K562 (cell line): ENCODE data around the gene MAP3K2. TPM values are rescaled to one million over a fixed set of nuclear protein-coding genes. Genes with fewer than 3 reads are reported as not detected.

Experiments used
- ATAC-seq: fragments of 200-7000 bp; cut with Tn5 transposase; 3 replicates; pipeline ENCODE4 v1.9.1; 2020; ENCODE audit warnings: moderate library complexity
- BruUV-seq: library from RNA; stranded (reverse); fragments of 400-500 nt; replicated peaks from 2 replicates; lab custom pipeline; 2021; lab: Mats Ljungman, UMichigan
- CTCF ChIA-PET: fragments of 300-600 bp; formaldehyde crosslinking; extraction: SDS; loops from one replicate; lab custom pipeline; 2021; ENCODE audit warnings: low intra/inter-chr PET ratio; lab: Yijun Ruan, JAX
- POLR2A ChIA-PET: fragments of 300-600, 350-650 bp; sonication (Branson Sonifier 250); formaldehyde crosslinking; extraction: SDS; loops from one replicate; lab custom pipeline; 2021; ENCODE audit warnings: antibody characterized with exemption, inconsistent platforms; lab: Yijun Ruan, JAX
- DNase-seq, 4 experiments: peaks; one replicate each; pipeline versions ENCODE4 v3.0.0 to v3.0.0-alpha.2; 2011 to 2018; ENCODE audit warnings: low spot score in 3 of 4, mixed read lengths in 3 of 4; ENCODE audit errors: extremely low read depth in 1 of 4
- FAIRE-seq: peaks from 2 replicates; lab custom pipeline; 2011; peaks lifted over from hg19 to GRCh38; lab: Jason Lieb, UNC
- H2AFZ ChIP-seq: 2 replicates; pipeline ENCODE4 v1.6.0; 2011; ENCODE audit warnings: low read depth, low read length, control low read depth, inconsistent platforms
- H3K27ac ChIP-seq: fragments of 200-600 bp; 3 replicates; pipeline ENCODE4 v1.8.0; 2011; ENCODE audit warnings: low read depth, mild to moderate bottlenecking, control low read depth, inconsistent platforms, low read length, moderate library complexity, mixed read lengths; ENCODE audit errors: extremely low read depth
- H3K27me3 ChIP-seq, 2 experiments: fragments of 300-600 bp in 1 of 2; 2 replicates in 1 of 2; 3 replicates in 1 of 2; pipeline versions ENCODE4 v1.6.0 to v1.8.0; 2011; ENCODE audit warnings: inconsistent platforms in 2 of 2, low read length in 2 of 2, mild to moderate bottlenecking in 1 of 2, mixed read lengths in 1 of 2, moderate library complexity in 1 of 2; ENCODE audit not compliant: control insufficient read depth in 2 of 2, insufficient read depth in 2 of 2
- H3K36me3 ChIP-seq: fragments of 300-600 bp; 3 replicates; pipeline ENCODE4 v1.8.0; 2011; ENCODE audit warnings: mild to moderate bottlenecking, low read length, inconsistent platforms; ENCODE audit not compliant: control insufficient read depth, insufficient read depth
- H3K4me1 ChIP-seq, 2 experiments: fragments of 200-600 bp in 1 of 2; replicated peaks in 1 of 2; 2 replicates in 1 of 2; 3 replicates in 1 of 2; pipeline versions ENCODE4 v1.5.1 to v1.8.0; 2011; ENCODE audit warnings: inconsistent platforms in 2 of 2, low read length in 2 of 2, mild to moderate bottlenecking in 1 of 2, mixed read lengths in 1 of 2, moderate library complexity in 1 of 2; ENCODE audit not compliant: control insufficient read depth in 2 of 2, insufficient read depth in 2 of 2
- H3K4me2 ChIP-seq: 2 replicates; pipeline ENCODE4 v1.6.1; 2011; ENCODE audit warnings: low read length, control low read depth, inconsistent platforms, mixed read lengths; ENCODE audit not compliant: insufficient read depth
- H3K4me3 ChIP-seq: fragments of 200-600 bp; sonication (generic), shearing (Covaris generic); 2 replicates; pipeline ENCODE4 v1.5.1; 2016; ENCODE audit warnings: control low read depth, inconsistent platforms
- H3K79me2 ChIP-seq: fragments of 200-600 bp; 3 replicates; pipeline ENCODE4 v1.8.0; 2011; ENCODE audit warnings: low read length, inconsistent platforms; ENCODE audit not compliant: control insufficient read depth, insufficient read depth
- H3K9ac ChIP-seq, 2 experiments: 2 replicates each; pipeline versions ENCODE4 v1.6.0 to v1.6.1; 2011; ENCODE audit warnings: low read depth in 2 of 2, low read length in 2 of 2, control low read depth in 1 of 2, inconsistent platforms in 1 of 2, mild to moderate bottlenecking in 1 of 2, mixed read lengths in 1 of 2; ENCODE audit not compliant: insufficient read depth in 1 of 2
- H3K9me1 ChIP-seq: one replicate; pipeline ENCODE4 v1.6.0; 2011; ENCODE audit warnings: inconsistent platforms, mild to moderate bottlenecking, low read length, moderate library complexity; ENCODE audit not compliant: control insufficient read depth, insufficient read depth
- H3K9me3 ChIP-seq: replicated peaks from 2 replicates; pipeline ENCODE4 v1.5.1; 2011; ENCODE audit warnings: low read depth, low read length, inconsistent platforms; ENCODE audit not compliant: control insufficient read depth, insufficient read depth
- H4K20me1 ChIP-seq: replicated peaks from 2 replicates; pipeline ENCODE4 v1.6.1; 2011; ENCODE audit warnings: low read length, inconsistent platforms, mixed read lengths; ENCODE audit not compliant: control insufficient read depth, insufficient read depth
- HINFP ChIP-seq: fragments of 450-650 bp; conservative IDR thresholded peaks from 2 replicates; pipeline ENCODE4 v1.6.1; 2016; ENCODE audit warnings: missing genetic modification characterization, low read depth, mild to moderate bottlenecking, control low read depth, missing compliant biosample characterization
- RAD21 ChIP-seq, 2 experiments: fragments of 250-450 bp in 1 of 2; fragments of 450-650 bp in 1 of 2; sonication (Bioruptor Pico) in 1 of 2; formaldehyde crosslinking in 1 of 2; IDR thresholded peaks in 1 of 2; conservative IDR thresholded peaks in 1 of 2; 2 replicates each; pipeline versions ENCODE4 v1.4.0 to v1.8.0; 2020 to 2022; ENCODE audit warnings: mild to moderate bottlenecking in 2 of 2, moderate library complexity in 1 of 2
- RBFOX2 ChIP-seq: fragments of 200-400 bp; formaldehyde crosslinking; IDR thresholded peaks from 2 replicates; pipeline ENCODE4 v1.6.1; 2017; ENCODE audit warnings: low read depth, mild to moderate bottlenecking, low read length, moderate library complexity
- RBM17 ChIP-seq: fragments of 200-400 bp; formaldehyde crosslinking; IDR thresholded peaks from 2 replicates; pipeline ENCODE4 v1.6.1; 2017; ENCODE audit warnings: low read depth, mild to moderate bottlenecking, low read length, borderline replicate concordance
- RFX1 ChIP-seq: fragments of 450-650 bp; IDR thresholded peaks from 2 replicates; pipeline ENCODE4 v1.6.1; 2016; ENCODE audit warnings: mild to moderate bottlenecking, moderate library complexity
- TEAD4 ChIP-seq, 2 experiments: sonication (generic) in 1 of 2; formaldehyde crosslinking in 1 of 2; IDR thresholded peaks; 2 replicates each; pipeline versions ENCODE4 v1.6.1 to v1.8.0; 2012 to 2022; ENCODE audit warnings: borderline replicate concordance in 1 of 2, inconsistent platforms in 1 of 2, low read length in 1 of 2, mild to moderate bottlenecking in 1 of 2, missing genetic modification reagents in 1 of 2
- ZFPM2 ChIP-seq: fragments of 250-450 bp; sonication (Bioruptor Pico); IDR thresholded peaks from 2 replicates; pipeline ENCODE4 v1.5.1; 2022; ENCODE audit warnings: mild to moderate bottlenecking
- WGBS: fragments of 100-300 bp; shearing (Covaris generic); methylation state at CpG from one replicate; pipeline ENCODE4 v1.1.6; 2016; ENCODE audit warnings: low coverage, mixed read lengths; ENCODE audit not compliant: insufficient coverage; ENCODE audit errors: missing lambda C conversion rate; 5-methylcytosine and 5-hydroxymethylcytosine counted together
- in situ Hi-C: fragments of 300-500 bp; cut with MboI; formaldehyde crosslinking; loops from 4 replicates; pipeline ENCODE4 v1.15.0; 2018; ENCODE audit warnings: inconsistent platforms, mixed read lengths
- intact Hi-C: fragments of 100-400 bp; cut with micrococcal nuclease; formaldehyde crosslinking; loops from 2 replicates; pipeline ENCODE4 v1.14.2; 2022
- polyA plus RNA-seq, 8 experiments: library from polyadenylated mRNA; depleted of rRNA in 4 of 8; stranded (reverse) in 5 of 8; unstranded in 3 of 8; fragments of >200 nt; fragmentation: Nextera tagmentation in 2 of 8; fragmentation: Illumina TruSeq in 1 of 8; extraction: Ambion mirVana in 2 of 8; extraction: Trizol in 1 of 8; gene quantifications; 2 replicates each; pipeline versions ENCODE4 v1.2.1 to v1.2.3, GENCODE V29; 2011 to 2014; ENCODE audit warnings: inconsistent platforms in 1 of 8, missing spikeins in 1 of 8
- total RNA-seq, 7 experiments: library from RNA; depleted of rRNA in 6 of 7; stranded (reverse); fragments of >200 nt in 6 of 7; fragmentation: Illumina TruSeq in 2 of 7; extraction: Trizol in 2 of 7; gene quantifications; 2 replicates each; pipeline versions ENCODE4 v1.2.1 to v1.2.3, GENCODE V29; 2011 to 2021; ENCODE audit warnings: low replicate concordance in 1 of 7
- TF ChIP-seq, protein P1 (sequence below): fragments of 450-650 bp; IDR thresholded peaks from one replicate; pipeline ENCODE4 v1.6.1; 2018; ENCODE audit warnings: mild to moderate bottlenecking, moderate library complexity; ENCODE audit not compliant: partially characterized antibody
- TF ChIP-seq, protein P2 (sequence below): fragments of 200-400 bp; formaldehyde crosslinking; IDR thresholded peaks from 2 replicates; pipeline ENCODE4 v1.6.1; 2017; ENCODE audit warnings: mild to moderate bottlenecking, low read depth, low read length, moderate library complexity

The MAP3K2 gene
- total and polyA plus RNA-seq, 9 of the 15 experiments (the other 6 are each of a cell fraction or from before 2014, with no cell fraction given): 1.2 to 14.2 (median 5.7) TPM

DNA sequence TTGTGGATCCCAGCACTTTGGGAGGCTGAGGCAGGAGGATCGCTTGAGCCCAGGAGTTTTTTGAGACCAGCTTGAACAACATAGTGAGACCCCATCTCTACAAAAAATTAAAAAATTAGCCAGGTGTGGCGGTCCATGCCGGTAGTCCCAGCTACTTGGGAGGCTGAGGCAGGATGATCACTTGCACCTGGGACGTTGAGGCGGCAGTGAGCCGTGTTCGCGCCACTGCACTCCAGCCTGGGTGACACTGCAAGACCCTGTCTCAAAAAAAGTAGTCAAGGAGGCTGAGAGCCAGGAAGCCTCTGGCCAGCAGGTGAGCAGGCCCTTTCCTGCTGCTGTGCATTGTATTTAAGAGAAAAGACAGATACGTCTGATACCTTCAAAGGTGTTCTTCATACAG lies 19.3 kb upstream of the MAP3K2 start:
- ChIA-PET POLR2A (no interaction called here), CTCF (no interaction called here)
- no peaks in the 10 kb centered on the region for H3K27me3 ChIP-seq
- H3K4me1 ChIP-seq: peaks cover 17 to 18% of the 10 kb centered on the region in 2 experiments
- DNase-seq (no peak), ATAC-seq (no peak), FAIRE-seq (no peak)
- H2AFZ ChIP-seq: peak overlapping the region; percentile 64; the same call in 1 of the 2 replicates
- H3K27ac ChIP-seq: no peak overlapping the region
- intact Hi-C loops: no loop called here
- H3K79me2 ChIP-seq: no peaks in the 10 kb centered on the region
- TF ChIP-seq RBFOX2 (no peak), RBM17 (no peak), ZFPM2 (CRISPR knock-in tag) (no peak), RAD21 (CRISPR knock-in tag; conservative IDR thresholded peaks at IDR 0.05 in 1 of 2, IDR thresholded peaks at IDR 0.05 in 1 of 2) (no peak), RFX1 (no peak), HINFP (tag) (no peak), TEAD4 (IDR thresholded peaks at IDR 0.05; ENCODE audit: low read length) (no peak), TEAD4 (CRISPR knock-in tag; IDR thresholded peaks at IDR 0.05; ENCODE audit: borderline replicate concordance) (no peak)
- TF ChIP-seq, protein P1, sequence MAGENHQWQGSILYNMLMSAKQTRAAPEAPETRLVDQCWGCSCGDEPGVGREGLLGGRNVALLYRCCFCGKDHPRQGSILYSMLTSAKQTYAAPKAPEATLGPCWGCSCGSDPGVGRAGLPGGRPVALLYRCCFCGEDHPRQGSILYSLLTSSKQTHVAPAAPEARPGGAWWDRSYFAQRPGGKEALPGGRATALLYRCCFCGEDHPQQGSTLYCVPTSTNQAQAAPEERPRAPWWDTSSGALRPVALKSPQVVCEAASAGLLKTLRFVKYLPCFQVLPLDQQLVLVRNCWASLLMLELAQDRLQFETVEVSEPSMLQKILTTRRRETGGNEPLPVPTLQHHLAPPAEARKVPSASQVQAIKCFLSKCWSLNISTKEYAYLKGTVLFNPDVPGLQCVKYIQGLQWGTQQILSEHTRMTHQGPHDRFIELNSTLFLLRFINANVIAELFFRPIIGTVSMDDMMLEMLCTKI: no peak
- TF ChIP-seq, protein P2, sequence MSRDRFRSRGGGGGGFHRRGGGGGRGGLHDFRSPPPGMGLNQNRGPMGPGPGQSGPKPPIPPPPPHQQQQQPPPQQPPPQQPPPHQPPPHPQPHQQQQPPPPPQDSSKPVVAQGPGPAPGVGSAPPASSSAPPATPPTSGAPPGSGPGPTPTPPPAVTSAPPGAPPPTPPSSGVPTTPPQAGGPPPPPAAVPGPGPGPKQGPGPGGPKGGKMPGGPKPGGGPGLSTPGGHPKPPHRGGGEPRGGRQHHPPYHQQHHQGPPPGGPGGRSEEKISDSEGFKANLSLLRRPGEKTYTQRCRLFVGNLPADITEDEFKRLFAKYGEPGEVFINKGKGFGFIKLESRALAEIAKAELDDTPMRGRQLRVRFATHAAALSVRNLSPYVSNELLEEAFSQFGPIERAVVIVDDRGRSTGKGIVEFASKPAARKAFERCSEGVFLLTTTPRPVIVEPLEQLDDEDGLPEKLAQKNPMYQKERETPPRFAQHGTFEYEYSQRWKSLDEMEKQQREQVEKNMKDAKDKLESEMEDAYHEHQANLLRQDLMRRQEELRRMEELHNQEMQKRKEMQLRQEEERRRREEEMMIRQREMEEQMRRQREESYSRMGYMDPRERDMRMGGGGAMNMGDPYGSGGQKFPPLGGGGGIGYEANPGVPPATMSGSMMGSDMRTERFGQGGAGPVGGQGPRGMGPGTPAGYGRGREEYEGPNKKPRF: no peak
- no peaks in the 10 kb centered on the region for H3K9me1 ChIP-seq
- H3K36me3 ChIP-seq: no peaks in the 10 kb centered on the region
- no peak overlapping the region for H3K9ac ChIP-seq
- H3K4me2 ChIP-seq: no peak overlapping the region
- H3K9me3 ChIP-seq: no peaks in the 10 kb centered on the region
- in situ Hi-C loops: no loop called here
- H4K20me1 ChIP-seq: no peaks in the 10 kb centered on the region
- no peak overlapping the region for H3K4me3 ChIP-seq
- WGBS: 89% methylated on average over 8 of the region's 9 CpGs
- BruUV-seq: no TSS peak
